Right atrium auricular region (tissue), 2 donors: Measurements from ENCODE around the gene SLF1. TPM values are rescaled to one million over a fixed set of nuclear protein-coding genes. Genes with fewer than 3 reads are reported as not detected.

Source experiments
- DNase-seq: peaks from one replicate; pipeline ENCODE4 v3.0.0-alpha.2; 2019; ENCODE audit warnings: low spot score
- H3K27ac ChIP-seq, 2 donors: fragments of 200-600 bp; sonication (generic); 1 replicate in 1 of 2; 2 replicates in 1 of 2; pipeline ENCODE4 v1.5.1; 2016 to 2019
- H3K27me3 ChIP-seq, 2 donors: fragments of 200-600 bp; sonication (generic); one replicate each; pipeline versions ENCODE4 v1.5.1 to v1.6.0; 2017 to 2019
- H3K36me3 ChIP-seq: fragments of 200-600 bp; sonication (generic); one replicate; pipeline ENCODE4 v1.5.1; 2016
- H3K4me1 ChIP-seq, 2 donors: fragments of 200-600 bp; sonication (generic); one replicate each; pipeline versions ENCODE4 v1.5.1 to v1.6.0; 2017 to 2019
- H3K4me3 ChIP-seq, 2 donors: fragments of 200-600 bp; sonication (generic); 1 replicate in 1 of 2; 2 replicates in 1 of 2; pipeline ENCODE4 v1.5.1; 2017 to 2019; ENCODE audit warnings: mild to moderate bottlenecking in 1 of 2, moderate library complexity in 1 of 2
- H3K9me3 ChIP-seq, 2 donors: fragments of 200-600 bp; sonication (generic); one replicate each; pipeline ENCODE4 v1.5.1; 2019
- CTCF ChIP-seq, 2 donors: fragments of 200-600 bp; sonication (generic); IDR thresholded peaks; one replicate each; pipeline ENCODE4 v1.5.1; 2019; ENCODE audit warnings: antibody characterized with exemption in 2 of 2
- total RNA-seq, 2 donors: library from RNA; depleted of rRNA; stranded (reverse); fragments of >200 nt; gene quantifications; one replicate each; pipeline ENCODE4 v1.1.0, GENCODE V29; 2016

Gene SLF1
- total RNA-seq, 2 donors from 2014 or later: 3.5 to 4.6 TPM

- Histone ChIP-seq H3K9me3 (no peaks in the 10 kb centered on the region), H3K4me1 (no peaks in the 10 kb centered on the region), H3K27ac (no peak overlapping the region), H3K4me3 (no peak overlapping the region), H3K27me3 (no peaks in the 10 kb centered on the region), H3K36me3 (no peaks in the 10 kb centered on the region)
- DNase-seq: no peak
- TF ChIP-seq CTCF (IDR thresholded peaks at IDR 0.05): no peak
These were observed 28.3 kb downstream of the SLF1 start for GRCh38 chr5:94646758-94647157.

- H3K27me3 ChIP-seq: no peaks in the 10 kb centered on the region
- H3K36me3 ChIP-seq: no peaks in the 10 kb centered on the region
- no peak for TF ChIP-seq CTCF (IDR thresholded peaks at IDR 0.05)
- no peak for DNase-seq
- peaks cover 0 to 5% of the 10 kb centered on the region in 2 donors for H3K9me3 ChIP-seq
- no peak overlapping the region for H3K27ac ChIP-seq
- no peak overlapping the region for H3K4me3 ChIP-seq
- no peaks in the 10 kb centered on the region for H3K4me1 ChIP-seq
These were observed 31.4 kb downstream of the SLF1 start for GRCh38 chr5:94649874-94650273.

- no peak for DNase-seq
- no peak for TF ChIP-seq CTCF (IDR thresholded peaks at IDR 0.05)
- no peak overlapping the region for H3K4me3 ChIP-seq
- no peaks in the 10 kb centered on the region for H3K36me3 ChIP-seq
- H3K27ac ChIP-seq: no peak overlapping the region
- H3K27me3 ChIP-seq: no peaks in the 10 kb centered on the region
- peaks cover 0 to 32% of the 10 kb centered on the region in 2 donors for H3K9me3 ChIP-seq
- no peaks in the 10 kb centered on the region for H3K4me1 ChIP-seq
These were observed 39.8 kb downstream of the SLF1 start for GRCh38 chr5:94658272-94658671.

- H3K9me3 ChIP-seq: peaks cover 0 to 20% of the 10 kb centered on the region in 2 donors
- no peaks in the 10 kb centered on the region for H3K4me1 ChIP-seq
- no peaks in the 10 kb centered on the region for H3K27me3 ChIP-seq
- no peak for TF ChIP-seq CTCF (IDR thresholded peaks at IDR 0.05)
- no peaks in the 10 kb centered on the region for H3K36me3 ChIP-seq
- no peak overlapping the region for H3K27ac ChIP-seq
- no peak for DNase-seq
- H3K4me3 ChIP-seq: no peak overlapping the region
These were observed 42.0 kb downstream of the SLF1 start for GRCh38 chr5:94660506-94660905.

GRCh38 chr5:94661086-94661485 is 42.6 kb downstream of the SLF1 start:
- DNase-seq: no peak
- H3K4me1 ChIP-seq: no peaks in the 10 kb centered on the region
- TF ChIP-seq CTCF (IDR thresholded peaks at IDR 0.05): no peak
- H3K4me3 ChIP-seq: no peak overlapping the region
- no peak overlapping the region for H3K27ac ChIP-seq
- no peaks in the 10 kb centered on the region for H3K36me3 ChIP-seq
- no peaks in the 10 kb centered on the region for H3K27me3 ChIP-seq
- peaks cover 0 to 15% of the 10 kb centered on the region in 2 donors for H3K9me3 ChIP-seq

GRCh38 chr5:94667937-94668336 is 49.5 kb downstream of the SLF1 start:
- Histone ChIP-seq H3K4me3 (no peak overlapping the region), H3K36me3 (no peaks in the 10 kb centered on the region), H3K27ac (no peak overlapping the region), H3K9me3 (no peaks in the 10 kb centered on the region), H3K4me1 (no peaks in the 10 kb centered on the region), H3K27me3 (no peaks in the 10 kb centered on the region)
- DNase-seq: no peak
- no peak for TF ChIP-seq CTCF (IDR thresholded peaks at IDR 0.05)
